Heart right ventricle (tissue), 16 donors: Measurements from ENCODE around the gene PASD1. TPM values are rescaled to one million over a fixed set of nuclear protein-coding genes. Genes with fewer than 3 reads are reported as not detected.
A peak's percentile ranks its signal among the peaks of the same experiment; 100 is the strongest.

Source experiments
- ATAC-seq, 8 donors: fragments of 200-7000 bp; cut with Tn5 transposase; one replicate each; pipeline ENCODE4 v1.9.1; 2020; ENCODE audit warnings: mild to moderate bottlenecking in 8 of 8, moderate library complexity in 8 of 8, moderate number of reproducible peaks in 1 of 8
- DNase-seq, 2 donors: peaks; one replicate each; pipeline ENCODE4 v3.0.0-alpha.2; 2020
- H3K27ac ChIP-seq, 10 donors: fragments of 200-600 bp; sonication (generic) in 2 of 10; one replicate each; pipeline versions ENCODE4 v1.5.0 to v1.8.0; 2020 to 2022; ENCODE audit warnings: mild to moderate bottlenecking in 3 of 10
- H3K27me3 ChIP-seq, 7 donors: fragments of 200-600 bp; one replicate each; pipeline ENCODE4 v1.8.0; 2021 to 2022; ENCODE audit warnings: mild to moderate bottlenecking in 2 of 7
- H3K36me3 ChIP-seq, 9 donors: fragments of 200-600 bp; sonication (generic) in 1 of 9; one replicate each; pipeline versions ENCODE4 v1.5.0 to v1.8.0; 2020 to 2022; ENCODE audit warnings: mild to moderate bottlenecking in 2 of 9
- H3K4me1 ChIP-seq, 9 donors: fragments of 200-600 bp; sonication (generic) in 1 of 9; one replicate each; pipeline versions ENCODE4 v1.5.0 to v1.8.0; 2020 to 2022; ENCODE audit warnings: mild to moderate bottlenecking in 4 of 9
- H3K4me3 ChIP-seq, 10 donors: fragments of 200-600 bp; sonication (generic) in 2 of 10; one replicate each; pipeline versions ENCODE4 v1.5.0 to v1.8.0; 2020 to 2022; ENCODE audit warnings: mild to moderate bottlenecking in 7 of 10, moderate library complexity in 2 of 10
- H3K9me3 ChIP-seq, 11 donors: fragments of 200-600 bp in 10 of 11; sonication (generic) in 2 of 11; one replicate each; pipeline versions ENCODE4 v1.5.0 to v1.8.0; 2013 to 2022; ENCODE audit warnings: mild to moderate bottlenecking in 2 of 11, control low read depth in 1 of 11, moderate library complexity in 1 of 11
- CTCF ChIP-seq, 9 donors: fragments of 200-600 bp; sonication (generic) in 2 of 9; IDR thresholded peaks; one replicate each; pipeline versions ENCODE4 v1.5.0 to v1.8.0; 2021 to 2022; ENCODE audit warnings: antibody characterized with exemption in 9 of 9, mild to moderate bottlenecking in 5 of 9, moderate library complexity in 1 of 9
- WGBS, 2 donors: extraction: QIAGEN DNeasy Blood & Tissue Kit; methylation state at CpG; one replicate each; pipeline ENCODE4 v1.1.7; 2013; ENCODE audit warnings: inconsistent platforms in 1 of 2; 5-methylcytosine and 5-hydroxymethylcytosine counted together
- intact Hi-C, 10 donors: fragments of 100-400 bp; cut with DNase I; formaldehyde crosslinking; loops; one replicate each; pipeline versions ENCODE4 v1.11.1 to v1.14.2; 2022
- polyA plus RNA-seq, 2 donors: library from polyadenylated mRNA; stranded (reverse); fragments of 200-250 nt; gene quantifications; one replicate each; pipeline ENCODE4 v1.2.3, GENCODE V29; 2013
- total RNA-seq, 10 donors: library from RNA; stranded (reverse); fragmentation: NEBNext Ultra II Directional in 3 of 10; extraction: Animal tissue kit (Norgen Biotek cat#: 25700) in 3 of 10; gene quantifications; one replicate each; pipeline versions ENCODE4 v1.2.1 to v1.2.4, GENCODE V29; 2021 to 2023
- donor health status: Arrhythmogenic right ventricular cardiomyopathy.
- donor health status: ischemic (EF 13 %, LVEDD 7.1; RV severe dilation, severe dysfunction).
- donor health status: healthy with polysubstance abuse.
- donor health status: DM: no; HTN: yes; CAD: no.
- donor health status: DM: no; HTN: no; CAD: no.
- donor health status: ischemic (EF 25% LVEDD 6.9; RV normal size, moderate dysfunction).
- donor health status: ischemic (EF 25% LVEDD 5.7; RV mildly dilated, moderate dysfunction).
- donor health status: healthy.
- donor health status: DM: yes; HTN: yes; CAD: no.
- donor health status: Ischemic cardiomyopathy.
- donor health status: ischemic (EF 35%, LVEDD 5.7; RV mildly dilated, moderate dysfunction).
- donor health status: nonischemic (EF 11% LVEDD 7.7; RV severe dilation, severe dysfunction).
- donor health status: DM: yes; HTN: yes; CAD: no.
- donor health status: PGD.
- donor health status: ischemic (EF 29% LVEDD 5.4; RV normal size, mild dysfunction).
- donor health status: nonischemic (EF 23%, LVEDD 6.1; RV moderate dilation, normal function).

The PASD1 gene
- total and polyA plus RNA-seq, 12 donors: not detected

- H3K4me3 ChIP-seq: no peak overlapping the region
- H3K36me3 ChIP-seq: no peaks in the 10 kb centered on the region
- TF ChIP-seq CTCF (IDR thresholded peaks at IDR 0.05): no peak
- no peaks in the 10 kb centered on the region for H3K4me1 ChIP-seq
- no peak overlapping the region for H3K27ac ChIP-seq
- no peak for ATAC-seq
- DNase-seq: no peak
- intact Hi-C loops: loop anchor here in 1 of 10 donors (10.0 kb wide), 1 partner anchor 323 kb away; no protein-coding TSS in a partner anchor
- H3K27me3 ChIP-seq: peaks cover 0 to 5% (median 0%) of the 10 kb centered on the region in 7 donors
- no peaks in the 10 kb centered on the region for H3K9me3 ChIP-seq
These were observed 124.2 kb downstream of the PASD1 start for GRCh38 chrX:151687635-151688034.

- ATAC-seq (no peak), DNase-seq (no peak)
- Histone ChIP-seq H3K27me3 (peaks cover 0 to under 1% (median 0%) of the 10 kb centered on the region in 7 donors), H3K9me3 (no peaks in the 10 kb centered on the region), H3K4me3 (no peak overlapping the region), H3K36me3 (no peaks in the 10 kb centered on the region), H3K27ac (no peak overlapping the region), H3K4me1 (no peaks in the 10 kb centered on the region)
- intact Hi-C loops: loop anchor here in 1 of 10 donors (10.0 kb wide), 1 partner anchor 324 kb away; no protein-coding TSS in a partner anchor
- no peak for TF ChIP-seq CTCF (IDR thresholded peaks at IDR 0.05)
These were observed 125.2 kb downstream of the PASD1 start for GRCh38 chrX:151688695-151689094.

- Histone ChIP-seq H3K4me1 (peaks cover 0 to 4% (median 0%) of the 10 kb centered on the region in 9 donors), H3K36me3 (no peaks in the 10 kb centered on the region), H3K9me3 (no peaks in the 10 kb centered on the region), H3K4me3 (no peak overlapping the region), H3K27ac (no peak overlapping the region), H3K27me3 (peaks cover 0 to 27% (median 0%) of the 10 kb centered on the region in 7 donors)
- no peak for DNase-seq
- intact Hi-C loops: no loop called here
- WGBS, 2 donors: 89 to 96% methylated on average over 6 of the region's 6 CpGs
- TF ChIP-seq CTCF (IDR thresholded peaks at IDR 0.05): no peak
- no peak for ATAC-seq
These were observed 129.3 kb downstream of the PASD1 start for GRCh38 chrX:151692825-151693224.

- TF ChIP-seq CTCF (IDR thresholded peaks at IDR 0.05): no peak
- H3K27me3 ChIP-seq: peaks cover 0 to 27% (median 0%) of the 10 kb centered on the region in 7 donors
- H3K9me3 ChIP-seq: no peaks in the 10 kb centered on the region
- intact Hi-C loops: no loop called here
- peak overlapping the region in 1 of 10 donors; percentile 48 for H3K4me3 ChIP-seq
- H3K36me3 ChIP-seq: no peaks in the 10 kb centered on the region
- H3K27ac ChIP-seq: no peak overlapping the region
- 66 to 70% methylated on average over 12 of the region's 12 CpGs for WGBS, 2 donors
- ATAC-seq (no peak), DNase-seq (no peak)
- H3K4me1 ChIP-seq: peaks cover 0 to 4% (median 0%) of the 10 kb centered on the region in 9 donors
These were observed 130.6 kb downstream of the PASD1 start for GRCh38 chrX:151694121-151694520.
